ENCODE measurements around the gene SH3GLB2. TPM values are rescaled to one million over a fixed set of nuclear protein-coding genes. Genes with fewer than 3 reads are reported as not detected.

Gene SH3GLB2
- total RNA-seq, 1 experiment from 2014 or later = 66.5 TPM

DNA sequence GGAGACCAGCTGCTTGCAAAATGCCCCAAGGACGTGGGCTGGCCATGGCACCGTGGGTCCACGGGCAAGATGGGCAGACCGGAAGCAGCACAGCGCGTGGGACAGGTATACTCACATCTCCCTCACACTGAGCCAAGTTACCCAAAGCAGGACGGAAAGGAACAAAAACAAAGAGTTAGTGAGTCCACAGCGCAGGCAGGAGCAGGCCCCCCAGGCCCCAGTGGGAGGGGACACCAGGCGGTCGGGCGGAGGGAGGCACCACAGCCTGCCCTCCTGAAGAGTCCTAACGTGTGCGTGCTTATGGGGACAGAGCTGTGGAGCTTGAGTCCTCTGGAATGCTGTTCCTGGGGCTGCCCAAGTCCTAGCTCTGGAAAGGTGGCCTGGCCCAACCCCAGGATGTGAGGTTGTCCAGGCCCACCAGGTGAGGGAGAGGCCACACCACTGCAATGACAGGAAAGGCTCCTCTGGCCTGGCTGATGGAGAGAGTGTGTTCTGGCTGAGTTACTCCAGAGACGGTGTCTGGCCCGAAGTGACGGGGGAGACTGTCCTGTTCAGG lies 15.2 kb downstream of the SH3GLB2 start:
- Mint-ChIP-seq H3K27ac (ENCODE audit: unreplicated experiment) (no peak overlapping the region), H3K4me1 (ENCODE audit: low read depth, unreplicated experiment) (no peaks in the 10 kb centered on the region), H3K4me3 (ENCODE audit: low read depth, unreplicated experiment) (no peak overlapping the region), H3K27me3 (ENCODE audit: unreplicated experiment) (no peaks in the 10 kb centered on the region), H3K36me3 (ENCODE audit: insufficient read depth, unreplicated experiment) (peaks cover 19% of the 10 kb centered on the region), H3K9me3 (ENCODE audit: low read depth, unreplicated experiment) (no peaks in the 10 kb centered on the region)
- TF ChIP-seq, protein P1, sequence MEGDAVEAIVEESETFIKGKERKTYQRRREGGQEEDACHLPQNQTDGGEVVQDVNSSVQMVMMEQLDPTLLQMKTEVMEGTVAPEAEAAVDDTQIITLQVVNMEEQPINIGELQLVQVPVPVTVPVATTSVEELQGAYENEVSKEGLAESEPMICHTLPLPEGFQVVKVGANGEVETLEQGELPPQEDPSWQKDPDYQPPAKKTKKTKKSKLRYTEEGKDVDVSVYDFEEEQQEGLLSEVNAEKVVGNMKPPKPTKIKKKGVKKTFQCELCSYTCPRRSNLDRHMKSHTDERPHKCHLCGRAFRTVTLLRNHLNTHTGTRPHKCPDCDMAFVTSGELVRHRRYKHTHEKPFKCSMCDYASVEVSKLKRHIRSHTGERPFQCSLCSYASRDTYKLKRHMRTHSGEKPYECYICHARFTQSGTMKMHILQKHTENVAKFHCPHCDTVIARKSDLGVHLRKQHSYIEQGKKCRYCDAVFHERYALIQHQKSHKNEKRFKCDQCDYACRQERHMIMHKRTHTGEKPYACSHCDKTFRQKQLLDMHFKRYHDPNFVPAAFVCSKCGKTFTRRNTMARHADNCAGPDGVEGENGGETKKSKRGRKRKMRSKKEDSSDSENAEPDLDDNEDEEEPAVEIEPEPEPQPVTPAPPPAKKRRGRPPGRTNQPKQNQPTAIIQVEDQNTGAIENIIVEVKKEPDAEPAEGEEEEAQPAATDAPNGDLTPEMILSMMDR (IDR thresholded peaks at IDR 0.05; ENCODE audit: unreplicated experiment) = no peak
- CTCF ChIA-PET = no interaction called here
- DNase-seq = no peak
- BruUV-seq (replicated peaks) = no TSS peak
- intact Hi-C loops (cut with micrococcal nuclease; ENCODE audit: unreplicated experiment) = no loop called here

DNA sequence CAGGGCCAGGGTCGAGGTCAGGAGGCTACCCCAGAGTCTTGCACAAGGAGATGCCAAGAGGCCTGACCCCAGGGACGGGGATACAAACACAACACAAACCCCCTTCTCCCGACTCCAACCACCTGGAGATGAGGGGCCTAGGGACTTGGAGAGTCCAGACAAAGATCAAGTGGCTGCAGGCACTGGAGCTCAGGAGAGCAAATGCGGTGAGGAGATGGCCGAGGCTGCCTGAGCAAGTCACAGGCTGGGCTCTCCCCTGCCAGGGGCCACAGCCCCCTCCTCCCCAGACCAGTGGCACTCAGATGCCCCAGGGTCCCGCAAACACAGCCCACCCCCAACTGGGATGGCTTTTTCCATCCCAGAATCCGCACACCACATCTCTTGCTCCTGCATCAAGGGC lies 15.8 kb downstream of the SH3GLB2 start:
- CTCF ChIA-PET = interaction anchor here (0.5 kb wide), 1 partner anchor 26 kb away, joined by 4 read pairs; no protein-coding TSS in a partner anchor
- no peaks in the 10 kb centered on the region for H3K4me1 Mint-ChIP-seq (ENCODE audit: low read depth, unreplicated experiment)
- no peaks in the 10 kb centered on the region for H3K9me3 Mint-ChIP-seq (ENCODE audit: low read depth, unreplicated experiment)
- BruUV-seq (replicated peaks) = no TSS peak
- intact Hi-C loops (cut with micrococcal nuclease; ENCODE audit: unreplicated experiment) = no loop called here
- no peak for DNase-seq
- TF ChIP-seq, protein P1 (IDR thresholded peaks at IDR 0.05; ENCODE audit: unreplicated experiment) = no peak
- H3K36me3 Mint-ChIP-seq (ENCODE audit: insufficient read depth, unreplicated experiment) = peaks cover 19% of the 10 kb centered on the region
- H3K27ac Mint-ChIP-seq (ENCODE audit: unreplicated experiment) = no peak overlapping the region
- H3K4me3 Mint-ChIP-seq (ENCODE audit: low read depth, unreplicated experiment) = no peak overlapping the region
- H3K27me3 Mint-ChIP-seq (ENCODE audit: unreplicated experiment) = no peaks in the 10 kb centered on the region

DNA sequence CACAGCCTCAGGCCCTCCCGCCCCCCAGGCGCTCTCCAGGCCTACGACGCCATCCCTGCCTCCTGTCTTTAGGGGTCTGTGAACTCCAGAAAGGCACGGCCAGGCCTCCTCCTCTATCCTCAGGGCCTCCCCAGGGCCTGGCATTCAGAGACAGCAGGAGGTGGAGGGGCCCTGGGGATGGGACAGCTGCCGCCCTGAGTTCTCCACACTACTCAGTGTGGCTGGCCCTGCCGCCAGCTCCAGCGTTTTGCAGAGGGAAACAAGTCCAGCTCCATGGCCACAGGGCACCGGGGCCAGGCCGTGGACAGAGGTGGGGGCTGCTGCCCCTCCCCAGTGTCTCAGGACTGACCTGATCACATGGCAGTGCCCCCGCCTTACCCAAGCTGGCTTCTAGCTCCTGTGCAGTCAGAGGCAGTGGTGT lies 16.4 kb downstream of the SH3GLB2 start:
- CTCF ChIA-PET = interaction anchor here (0.5 kb wide), 1 partner anchor 27 kb away, joined by 4 read pairs; no protein-coding TSS in a partner anchor
- BruUV-seq (replicated peaks) = no TSS peak
- Mint-ChIP-seq H3K36me3 (ENCODE audit: insufficient read depth, unreplicated experiment) (peaks cover 22% of the 10 kb centered on the region), H3K4me1 (ENCODE audit: low read depth, unreplicated experiment) (no peaks in the 10 kb centered on the region), H3K9me3 (ENCODE audit: low read depth, unreplicated experiment) (no peaks in the 10 kb centered on the region), H3K27me3 (ENCODE audit: unreplicated experiment) (no peaks in the 10 kb centered on the region), H3K4me3 (ENCODE audit: low read depth, unreplicated experiment) (no peak overlapping the region), H3K27ac (ENCODE audit: unreplicated experiment) (no peak overlapping the region)
- TF ChIP-seq, protein P1 (IDR thresholded peaks at IDR 0.05; ENCODE audit: unreplicated experiment) = no peak
- intact Hi-C loops (cut with micrococcal nuclease; ENCODE audit: unreplicated experiment) = no loop called here
- DNase-seq = no peak

DNA sequence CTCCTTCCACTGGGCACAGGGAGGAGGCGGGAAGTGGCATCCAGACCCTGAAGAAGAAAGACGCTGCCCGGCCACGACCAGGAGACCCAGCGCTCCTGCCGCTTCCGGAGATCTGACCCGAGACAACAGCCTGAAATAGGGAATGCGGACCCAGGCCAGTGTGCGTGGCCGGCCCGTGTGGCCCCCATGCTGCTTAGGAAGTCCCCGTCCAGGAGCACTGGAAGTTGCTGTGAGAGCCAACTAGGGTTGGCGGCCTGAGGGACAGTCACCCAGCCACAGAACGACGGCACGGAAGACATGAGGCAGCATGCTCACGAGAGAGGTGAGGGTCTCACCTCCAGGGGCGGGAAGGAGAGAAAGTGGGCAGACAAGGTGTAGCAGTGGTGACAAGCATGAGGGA lies 17.0 kb downstream of the SH3GLB2 start:
- no TSS peak for BruUV-seq (replicated peaks)
- no peaks in the 10 kb centered on the region for H3K27me3 Mint-ChIP-seq (ENCODE audit: unreplicated experiment)
- peaks cover 28% of the 10 kb centered on the region for H3K36me3 Mint-ChIP-seq (ENCODE audit: insufficient read depth, unreplicated experiment)
- DNase-seq = no peak
- H3K4me3 Mint-ChIP-seq (ENCODE audit: low read depth, unreplicated experiment) = no peak overlapping the region
- no peaks in the 10 kb centered on the region for H3K9me3 Mint-ChIP-seq (ENCODE audit: low read depth, unreplicated experiment)
- no peaks in the 10 kb centered on the region for H3K4me1 Mint-ChIP-seq (ENCODE audit: low read depth, unreplicated experiment)
- TF ChIP-seq, protein P1 (IDR thresholded peaks at IDR 0.05; ENCODE audit: unreplicated experiment) = no peak
- CTCF ChIA-PET = no interaction called here
- intact Hi-C loops (cut with micrococcal nuclease; ENCODE audit: unreplicated experiment) = no loop called here
- H3K27ac Mint-ChIP-seq (ENCODE audit: unreplicated experiment) = no peak overlapping the region

Data from Calu3 (cell line).